Iris pigment epithelial cell (primary cell): ENCODE results near the gene CISTR.
"Not testable (repeated sequence)": the region's sequence is repeated elsewhere in the genome, so short reads cannot be mapped to it uniquely, and the experiment has no call there.

Experiments
- DNase-seq: peaks from one replicate; pipeline ENCODE4 v3.0.0-alpha.2; 2011; ENCODE audit warnings: low read depth

Gene CISTR

DNA sequence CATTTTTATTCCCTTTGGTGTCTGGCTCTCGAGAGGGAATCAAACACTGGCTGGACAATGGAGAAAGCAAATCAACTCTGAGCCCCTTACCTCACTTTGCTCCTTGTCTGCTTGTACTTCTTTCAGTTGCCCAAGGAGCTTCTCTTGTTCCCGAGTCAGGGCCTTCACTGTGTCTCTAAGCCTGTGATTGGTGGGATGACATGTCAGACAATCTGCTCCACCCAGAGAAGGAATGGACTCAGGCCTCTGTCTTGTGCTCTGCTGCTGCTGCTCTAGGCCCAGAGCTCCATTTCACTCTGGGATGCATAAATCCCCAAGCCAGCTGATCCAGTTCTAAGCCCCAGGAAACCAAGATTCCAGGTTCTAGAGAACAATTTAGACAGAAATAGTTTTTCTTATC lies 32.1 kb downstream of the CISTR start:
- DNase-seq = no peak

DNA sequence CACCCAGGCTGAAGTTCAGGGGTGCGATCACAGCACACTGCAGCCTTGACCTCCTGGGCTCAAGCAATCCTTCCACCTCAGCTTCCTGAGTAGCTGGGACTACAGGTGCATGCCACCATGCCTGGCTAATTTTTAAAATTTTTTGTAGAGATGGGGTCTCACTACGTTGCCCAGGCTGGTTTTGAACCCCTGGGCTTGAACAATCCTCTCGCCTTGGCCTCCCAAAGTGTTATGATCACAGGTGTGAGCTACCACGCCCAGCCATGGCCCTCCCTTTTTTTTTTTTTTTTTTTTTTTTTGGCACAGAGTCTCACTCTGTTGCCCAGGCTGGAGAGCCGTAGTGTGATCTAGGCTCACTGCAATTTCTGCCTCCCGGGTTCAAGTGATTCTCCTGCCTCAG lies 33.2 kb downstream of the CISTR start:
- not testable (repeated sequence) for DNase-seq

DNA sequence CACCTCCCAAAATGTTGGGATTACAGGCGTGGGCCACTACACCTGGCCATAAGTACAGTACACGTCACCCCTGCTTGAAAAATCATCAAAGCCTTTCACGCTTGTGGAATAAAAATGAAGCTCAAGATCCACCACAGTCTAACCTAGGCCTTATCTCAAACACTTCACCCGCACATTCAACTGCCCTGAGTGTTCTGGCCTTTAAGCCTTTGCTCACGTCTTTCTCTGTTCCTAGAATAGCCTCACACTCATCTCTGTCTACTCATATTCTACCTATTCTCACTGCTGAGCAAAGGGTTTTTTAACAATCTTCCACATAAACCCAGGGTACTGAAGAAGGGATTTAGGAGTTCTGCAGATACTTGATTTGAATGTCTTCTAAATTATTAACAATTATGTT lies 34.5 kb downstream of the CISTR start:
- DNase-seq = no peak

DNA sequence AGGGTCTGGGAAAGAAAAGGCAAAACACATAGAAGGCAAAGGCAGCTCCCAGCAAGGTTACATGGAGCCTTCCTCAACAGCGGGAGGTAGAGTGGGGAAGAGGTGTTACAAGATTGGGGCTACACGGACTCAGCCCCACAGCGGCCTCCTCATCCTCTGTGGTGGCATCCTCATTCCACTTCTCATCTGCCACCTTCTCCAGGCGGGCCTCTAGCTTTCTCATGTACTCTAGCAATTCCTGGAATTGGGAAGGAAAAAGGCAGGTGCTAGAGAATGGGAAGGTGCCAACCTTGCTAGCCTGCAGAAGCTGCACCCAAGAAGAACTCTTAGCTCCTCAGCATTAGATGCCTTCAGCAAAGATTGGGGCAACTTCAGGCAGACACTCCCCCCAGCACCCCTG lies 37.8 kb downstream of the CISTR start:
- DNase-seq = no peak

DNA sequence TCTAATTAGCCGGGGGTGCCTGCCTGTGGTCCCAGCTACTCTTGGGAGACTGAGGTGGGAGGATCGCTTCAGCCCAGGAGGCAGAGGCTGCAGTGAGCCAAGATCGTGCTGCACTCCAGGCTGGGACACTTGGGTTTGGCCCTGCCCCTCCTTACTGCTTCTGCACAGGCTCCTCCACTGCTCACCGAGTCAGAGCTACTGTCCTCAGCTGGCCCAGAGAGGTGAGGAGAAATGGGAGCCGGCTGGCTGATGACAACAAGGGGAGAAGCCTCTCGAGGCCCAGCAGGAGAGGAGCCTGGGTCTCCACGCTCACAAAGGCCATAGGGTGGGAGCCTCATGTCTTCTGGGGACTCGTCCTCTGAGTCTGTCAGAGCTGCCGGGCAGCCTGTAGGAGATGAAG lies 38.3 kb downstream of the CISTR start:
- no peak for DNase-seq

DNA sequence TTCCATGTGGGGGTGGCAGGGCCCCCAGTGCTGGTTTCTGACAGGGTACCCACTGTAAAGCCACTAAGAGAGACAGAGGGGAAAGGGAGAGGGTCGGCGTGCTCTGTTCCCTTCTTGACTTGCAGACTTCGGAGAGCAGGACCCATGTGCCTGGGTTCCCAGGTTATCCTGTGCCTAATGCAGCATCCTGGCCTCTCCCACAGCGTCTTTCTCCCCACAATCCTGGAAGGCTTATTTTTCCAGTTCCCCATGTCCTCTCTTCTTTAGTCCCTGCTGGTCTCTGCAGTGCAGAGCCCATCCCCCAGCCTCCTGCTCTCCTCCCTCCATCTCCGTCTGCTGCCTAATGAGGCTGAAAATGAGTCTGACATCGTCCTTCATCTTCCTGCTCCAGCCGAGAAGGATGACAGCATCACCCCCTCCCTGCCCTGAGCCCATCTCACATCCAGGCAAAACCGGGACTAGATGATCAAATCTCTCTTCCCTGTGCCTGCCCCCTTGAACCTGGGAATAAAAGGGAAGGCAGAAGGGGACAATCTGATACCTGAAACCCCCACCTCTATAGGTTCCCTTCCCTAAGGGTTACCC lies 39.6 kb downstream of the CISTR start:
- DNase-seq = no peak

DNA sequence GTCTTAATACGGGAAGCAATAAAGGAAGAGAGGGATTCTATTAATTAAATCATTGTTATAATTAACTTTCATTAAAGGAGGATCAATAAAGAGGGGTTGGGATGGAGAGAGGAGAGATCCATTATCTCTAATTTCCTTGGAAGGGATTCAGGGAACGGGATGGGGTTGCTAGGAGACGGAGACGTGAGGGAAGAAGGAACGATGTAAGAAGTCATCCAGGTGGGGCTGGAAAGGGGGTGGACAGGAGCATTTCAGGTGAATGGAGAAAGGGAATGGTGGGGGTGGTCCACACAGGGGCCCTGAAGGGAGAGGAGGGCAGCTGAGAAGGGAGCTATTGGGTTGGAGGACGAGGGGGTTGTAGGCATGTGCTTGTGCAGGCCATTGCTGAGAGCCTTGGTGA lies 41.7 kb downstream of the CISTR start:
- DNase-seq = no peak

DNA sequence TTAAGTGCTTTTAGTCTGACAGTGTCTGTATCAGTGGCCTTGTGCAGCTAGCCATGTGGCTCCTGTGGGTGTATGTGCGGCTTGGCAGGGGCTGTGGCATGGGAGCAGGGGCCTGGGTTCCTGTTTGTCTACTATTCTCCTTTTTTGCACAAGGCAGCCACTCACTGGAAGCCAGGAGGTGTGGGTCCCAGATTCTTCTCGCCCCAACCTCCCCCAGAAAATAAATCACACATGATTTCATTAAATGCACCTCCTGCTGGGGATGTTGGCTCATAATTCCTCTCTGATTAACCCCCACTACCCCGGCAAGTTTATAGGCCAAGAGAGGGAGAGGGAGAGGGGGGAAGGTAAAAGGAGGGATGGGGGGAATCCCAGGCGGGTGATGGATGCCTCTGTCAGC lies 42.1 kb downstream of the CISTR start:
- DNase-seq = no peak

DNA sequence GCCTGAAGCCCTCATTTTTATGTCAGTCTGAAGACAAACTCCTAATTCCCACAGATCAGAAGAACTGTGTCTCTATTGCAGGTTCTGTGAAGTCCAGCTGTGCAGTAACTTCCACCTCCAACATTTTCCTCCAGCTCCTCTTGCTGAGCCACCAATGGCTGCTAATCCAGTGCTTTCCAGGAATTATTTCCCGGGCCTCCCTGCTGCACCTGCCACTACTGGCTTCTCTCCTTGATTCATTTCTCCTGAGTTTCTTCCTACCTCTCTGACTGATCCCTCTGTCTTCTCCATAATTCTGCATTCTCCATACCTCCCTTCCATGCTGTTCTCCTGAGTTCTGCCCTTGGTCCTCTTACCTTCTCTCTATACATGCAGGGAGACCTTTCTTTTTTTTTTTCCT lies 45.7 kb downstream of the CISTR start:
- no peak for DNase-seq

DNA sequence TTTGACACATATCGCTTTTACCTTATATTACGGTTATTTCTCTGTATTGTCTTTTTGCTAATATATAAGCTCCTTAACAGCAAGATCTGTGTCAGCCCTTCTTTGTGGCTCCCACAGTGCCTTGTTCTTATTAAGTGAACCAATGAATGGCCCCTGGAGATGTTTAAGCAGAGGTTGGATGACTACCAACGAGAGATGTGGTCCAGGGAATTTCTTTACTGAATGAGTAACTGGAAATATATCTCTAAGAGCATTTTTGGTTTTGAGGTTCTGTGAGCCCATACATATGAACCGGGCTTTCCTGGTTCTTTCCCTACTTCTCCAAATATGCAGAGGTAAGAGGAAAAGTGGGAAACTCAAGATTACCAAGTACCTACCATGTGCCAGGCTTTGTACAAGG lies 48.0 kb downstream of the CISTR start:
- peak; percentile 28 for DNase-seq

DNA sequence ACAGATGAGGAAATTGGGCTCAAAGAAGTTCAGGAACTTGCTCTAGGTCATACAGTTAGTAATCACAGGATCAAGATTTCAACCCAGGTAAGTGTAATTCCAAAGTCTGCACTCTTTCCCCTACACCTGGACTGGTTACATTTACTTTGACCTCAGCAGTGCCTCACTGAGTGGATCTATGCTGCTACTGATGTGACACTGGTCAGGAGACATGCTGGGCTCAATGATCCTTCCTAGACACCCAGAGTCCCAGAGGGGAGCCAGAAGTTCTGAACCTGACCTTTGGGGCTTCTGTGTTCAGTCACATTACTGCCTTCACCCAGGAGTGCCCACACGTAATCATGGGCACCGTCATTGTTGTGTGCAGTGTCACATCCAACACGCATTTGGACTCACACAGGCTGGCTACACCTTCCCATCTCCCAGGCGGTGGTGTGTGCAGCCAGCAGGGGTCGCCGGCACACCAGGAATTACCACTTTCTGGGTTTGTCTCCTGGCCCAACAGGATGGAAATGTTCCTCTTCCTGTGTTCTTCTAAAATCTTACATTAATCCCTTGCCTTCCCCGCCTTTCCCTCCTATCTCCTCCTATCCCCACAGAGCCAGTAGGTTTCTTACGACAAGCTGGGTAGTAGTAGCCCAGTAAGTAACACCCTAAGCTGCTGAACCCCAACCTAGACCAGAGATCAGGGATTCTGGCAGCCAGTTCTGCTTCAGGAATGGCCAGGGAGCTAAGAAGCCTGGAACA lies 50.1 kb downstream of the CISTR start:
- DNase-seq = peak; percentile 64

DNA sequence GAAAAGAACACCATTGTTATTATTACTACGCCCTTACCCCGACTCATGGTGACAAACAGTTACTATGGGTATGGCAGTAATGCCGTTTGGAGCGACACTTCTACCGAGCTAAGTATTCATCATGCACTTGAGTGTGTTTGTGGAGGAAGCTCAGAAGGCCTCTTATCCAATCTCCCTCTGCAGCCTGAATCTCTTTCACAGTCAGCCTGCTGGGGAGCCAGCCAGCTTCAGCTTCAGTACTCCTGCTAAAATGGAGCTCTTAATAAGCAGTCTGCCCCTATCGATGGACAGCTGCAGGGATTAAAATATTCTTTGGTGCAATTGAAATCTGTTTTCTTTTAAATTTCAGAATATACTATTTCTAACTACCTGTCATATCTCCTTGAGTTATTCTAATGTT lies 51.2 kb downstream of the CISTR start:
- DNase-seq = no peak

DNA sequence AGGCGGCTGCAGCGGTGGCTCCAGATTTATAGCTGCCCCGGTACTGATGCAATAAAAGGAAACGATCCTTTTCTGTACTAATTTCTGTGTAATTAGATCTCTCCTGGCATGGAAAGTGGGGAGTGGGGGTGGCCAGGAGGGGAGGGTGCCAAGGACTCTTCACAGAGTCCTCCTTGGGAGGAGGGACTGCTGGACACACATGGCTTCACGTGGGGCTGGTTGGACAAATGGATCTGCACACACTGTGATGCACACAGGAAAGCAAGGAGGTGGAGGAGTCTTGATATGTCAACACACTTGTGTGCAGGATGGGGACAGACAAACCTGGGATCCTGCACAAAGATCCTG lies 52.1 kb downstream of the CISTR start:
- DNase-seq = no peak

DNA sequence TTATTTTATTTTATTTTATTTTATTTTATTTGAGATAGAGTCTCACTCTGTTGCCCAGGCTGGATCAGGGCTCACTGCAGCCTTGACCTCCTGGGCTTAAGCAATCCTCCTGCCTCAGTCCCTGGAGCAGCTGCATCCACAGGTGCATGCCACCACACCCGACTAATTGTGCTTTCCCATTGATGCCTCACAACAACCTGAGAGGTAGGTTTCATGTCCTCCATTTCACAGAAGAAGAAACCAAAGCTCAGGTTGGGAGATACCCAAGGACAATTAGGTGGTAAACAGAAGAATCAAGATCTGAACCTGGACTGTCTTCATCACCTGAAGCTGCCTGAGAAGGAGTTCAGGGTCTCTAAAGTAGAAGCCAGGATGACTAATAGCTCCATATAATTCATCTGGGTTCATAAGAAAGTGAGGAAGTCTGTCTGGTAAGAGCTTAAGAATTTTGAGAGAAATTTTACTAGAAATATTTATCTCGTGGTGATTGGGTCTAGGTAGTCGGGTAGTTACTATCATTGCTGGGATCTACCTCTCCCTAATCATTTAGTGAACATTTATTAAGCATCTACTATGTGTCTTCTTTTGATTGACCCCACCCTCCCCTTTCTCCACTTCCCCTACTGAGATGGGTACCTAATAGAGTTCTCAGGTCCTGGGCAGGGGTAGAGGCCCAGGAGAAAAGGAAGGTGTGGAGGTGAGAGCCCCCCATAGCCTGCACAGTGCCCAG lies 52.7 kb downstream of the CISTR start:
- DNase-seq = no peak

DNA sequence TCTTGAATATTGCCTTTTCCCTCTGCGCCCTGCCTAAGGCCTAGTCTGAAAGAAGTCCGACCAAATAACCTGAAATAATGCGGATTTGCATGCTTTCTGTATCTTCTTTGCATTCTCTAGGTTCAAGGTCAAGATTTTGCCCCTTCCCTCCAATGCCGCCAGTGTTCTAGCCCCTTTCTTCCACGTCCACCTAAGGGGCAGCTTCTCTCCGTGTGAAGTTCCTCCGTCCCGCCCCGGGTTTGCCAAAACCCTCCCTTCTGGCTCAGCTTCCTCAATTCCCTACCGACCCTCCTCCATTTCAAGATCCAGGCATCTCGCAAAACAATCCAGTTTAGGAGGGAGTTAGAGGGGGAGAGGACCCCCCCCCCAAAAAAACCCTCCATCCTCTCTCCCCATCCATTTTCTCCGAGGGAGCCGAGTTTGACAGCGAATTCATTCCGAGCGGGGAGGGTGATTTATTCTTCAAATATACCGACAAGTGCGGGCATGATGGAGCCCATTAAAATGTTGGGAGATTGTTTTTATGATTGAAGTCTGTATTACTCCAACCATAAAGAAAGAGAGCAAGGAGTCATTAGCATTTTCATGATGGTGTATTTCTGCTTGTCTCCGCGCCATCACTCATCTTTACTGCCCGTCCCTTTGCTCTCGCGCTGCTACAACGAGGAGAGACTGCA lies 55.0 kb downstream of the CISTR start:
- no peak for DNase-seq
